CD4-positive, alpha-beta T cell (primary cell): Measurements from ENCODE around the gene P2RY1. TPM values are rescaled to one million over a fixed set of nuclear protein-coding genes. Genes with fewer than 3 reads are reported as not detected.

Experiments used
- ATAC-seq: fragments of 200-7000 bp; cut with Tn5 transposase; one replicate; pipeline ENCODE4 v1.10.0; 2022; ENCODE audit warnings: mild to moderate bottlenecking; ENCODE audit not compliant: poor library complexity
- CTCF ChIA-PET: fragments of 350-600 bp; sonication (Branson Sonifier 250); formaldehyde crosslinking; loops from one replicate; lab custom pipeline; 2021; ENCODE audit warnings: antibody characterized with exemption, inconsistent platforms; lab: Charles Lee
- POLR2A ChIA-PET: fragments of 350-600 bp; sonication (Branson Sonifier 250); formaldehyde crosslinking; loops from one replicate; lab custom pipeline; 2021; ENCODE audit warnings: antibody characterized with exemption, inconsistent platforms; lab: Charles Lee
- DNase-seq, 14 experiments: peaks; one replicate each; pipeline ENCODE4 v3.0.0-alpha.2; 2013 to 2020; ENCODE audit warnings: mixed read lengths in 2 of 14
- H3K27ac ChIP-seq, 2 donors: one replicate each; pipeline versions ENCODE4 v1.5.1 to v1.7.0; 2013; ENCODE audit warnings: low read length in 2 of 2, low read depth in 1 of 2, mild to moderate bottlenecking in 1 of 2
- H3K27me3 ChIP-seq, 2 experiments: 1 replicate in 1 of 2; 2 replicates in 1 of 2; pipeline versions ENCODE4 v1.6.1 to v1.7.0; 2013; ENCODE audit warnings: low read length in 2 of 2, control low read depth in 1 of 2, mild to moderate bottlenecking in 1 of 2, moderate library complexity in 1 of 2; ENCODE audit not compliant: insufficient read depth in 2 of 2, control insufficient read depth in 1 of 2
- H3K36me3 ChIP-seq: one replicate; pipeline ENCODE4 v1.6.1; 2013; ENCODE audit warnings: low read length, control low read depth; ENCODE audit not compliant: insufficient read depth
- H3K4me1 ChIP-seq: one replicate; pipeline ENCODE4 v1.6.1; 2013; ENCODE audit warnings: low read length, control low read depth; ENCODE audit not compliant: insufficient read depth
- H3K4me3 ChIP-seq: one replicate; pipeline ENCODE4 v1.5.1; 2013; ENCODE audit warnings: mild to moderate bottlenecking, low read length, moderate library complexity
- H3K9me3 ChIP-seq, 2 experiments: 1 replicate in 1 of 2; 2 replicates in 1 of 2; pipeline versions ENCODE4 v1.6.1 to v1.7.0; 2013; ENCODE audit warnings: low read length in 2 of 2, mild to moderate bottlenecking in 2 of 2, control low read depth in 1 of 2, moderate library complexity in 1 of 2; ENCODE audit not compliant: control insufficient read depth in 1 of 2, insufficient read depth in 1 of 2
- H3K27ac Mint-ChIP-seq: one replicate; pipeline ENCODE4 v1.8.0; 2020; ENCODE audit warnings: mixed read lengths
- H3K27me3 Mint-ChIP-seq: one replicate; pipeline ENCODE4 v1.8.0; 2021; ENCODE audit warnings: mixed read lengths
- H3K36me3 Mint-ChIP-seq: one replicate; pipeline ENCODE4 v1.8.0; 2021; ENCODE audit warnings: low read depth, mixed read lengths
- H3K4me1 Mint-ChIP-seq: one replicate; pipeline ENCODE4 v1.8.0; 2021; ENCODE audit warnings: low read depth, mixed read lengths
- H3K4me3 Mint-ChIP-seq: one replicate; pipeline ENCODE4 v1.8.0; 2020; ENCODE audit warnings: mild to moderate bottlenecking, mixed read lengths
- H3K9me3 Mint-ChIP-seq: one replicate; pipeline ENCODE4 v1.8.0; 2020; ENCODE audit warnings: mixed read lengths
- CTCF ChIP-seq: fragments of 200-600 bp; IDR thresholded peaks from one replicate; pipeline ENCODE4 v1.8.0; 2022; ENCODE audit warnings: antibody characterized with exemption, mild to moderate bottlenecking
- intact Hi-C, 2 experiments: fragments of 100-400 bp; cut with DNase I in 1 of 2; cut with micrococcal nuclease in 1 of 2; formaldehyde crosslinking; loops; one replicate each; pipeline versions ENCODE4 v1.15.1 to v1.9.0; 2023 to 2025; cut with DNase I, micrococcal nuclease
- total RNA-seq, 174 experiments: library from RNA in 2 of 174; stranded (reverse) in 2 of 174; gene quantifications; one replicate each; pipeline ENCODE4 v1.2.3 and lab custom pipeline; 2021 to 2026

The P2RY1 gene
- total RNA-seq, 2 experiments from 2014 or later = 0.11 to 0.17 TPM

GRCh38 chr3:152853196-152853595 is 18.3 kb downstream of the P2RY1 start:
- H3K4me1 Mint-ChIP-seq = no peaks in the 10 kb centered on the region
- Histone ChIP-seq H3K36me3 (no peaks in the 10 kb centered on the region), H3K4me1 (no peaks in the 10 kb centered on the region), H3K4me3 (no peak overlapping the region), H3K9me3 (peaks cover 0 to 6% of the 10 kb centered on the region in 2 experiments), H3K27ac (no peak overlapping the region), H3K27me3 (no peaks in the 10 kb centered on the region)
- DNase-seq (no peak), ATAC-seq (no peak)
- H3K27ac Mint-ChIP-seq = no peak overlapping the region
- no peaks in the 10 kb centered on the region for H3K9me3 Mint-ChIP-seq
- H3K27me3 Mint-ChIP-seq = no peaks in the 10 kb centered on the region
- CTCF ChIA-PET = no interaction called here
- no peaks in the 10 kb centered on the region for H3K36me3 Mint-ChIP-seq
- intact Hi-C loops = no loop called here
- POLR2A ChIA-PET = no interaction called here
- no peak overlapping the region for H3K4me3 Mint-ChIP-seq
- no peak for TF ChIP-seq CTCF

DNA sequence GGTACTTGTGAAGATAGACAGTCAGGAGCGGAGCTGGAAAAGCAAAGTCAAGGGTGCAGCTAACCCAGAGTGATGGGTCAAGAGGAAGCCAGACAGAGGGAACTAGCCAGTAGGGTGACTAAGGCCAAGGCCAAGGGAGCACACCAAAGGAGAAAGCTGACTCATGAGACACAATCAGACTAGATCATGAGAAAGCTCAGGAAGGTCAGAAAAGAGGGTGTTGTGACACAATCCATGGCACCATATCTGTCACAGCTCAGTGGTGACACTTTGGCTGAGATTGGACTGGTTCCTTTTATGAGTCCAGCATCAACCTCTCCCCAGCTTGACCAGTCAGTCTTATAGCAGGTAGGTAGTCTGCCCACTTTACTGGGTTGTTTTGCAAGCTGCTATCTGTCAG is 22.2 kb downstream of the P2RY1 start:
- Mint-ChIP-seq H3K36me3 (no peaks in the 10 kb centered on the region), H3K27me3 (no peaks in the 10 kb centered on the region), H3K4me3 (no peak overlapping the region), H3K27ac (no peak overlapping the region), H3K4me1 (no peaks in the 10 kb centered on the region), H3K9me3 (no peaks in the 10 kb centered on the region)
- TF ChIP-seq CTCF = no peak
- no peaks in the 10 kb centered on the region for H3K27me3 ChIP-seq
- ChIA-PET POLR2A (no interaction called here), CTCF (no interaction called here)
- H3K9me3 ChIP-seq = no peaks in the 10 kb centered on the region
- H3K36me3 ChIP-seq = no peaks in the 10 kb centered on the region
- DNase-seq (peak in 3 of 14 experiments; percentile 9 to 61 (median 39)), ATAC-seq (no peak)
- no peaks in the 10 kb centered on the region for H3K4me1 ChIP-seq
- intact Hi-C loops = no loop called here
- H3K27ac ChIP-seq = no peak overlapping the region
- no peak overlapping the region for H3K4me3 ChIP-seq

DNA sequence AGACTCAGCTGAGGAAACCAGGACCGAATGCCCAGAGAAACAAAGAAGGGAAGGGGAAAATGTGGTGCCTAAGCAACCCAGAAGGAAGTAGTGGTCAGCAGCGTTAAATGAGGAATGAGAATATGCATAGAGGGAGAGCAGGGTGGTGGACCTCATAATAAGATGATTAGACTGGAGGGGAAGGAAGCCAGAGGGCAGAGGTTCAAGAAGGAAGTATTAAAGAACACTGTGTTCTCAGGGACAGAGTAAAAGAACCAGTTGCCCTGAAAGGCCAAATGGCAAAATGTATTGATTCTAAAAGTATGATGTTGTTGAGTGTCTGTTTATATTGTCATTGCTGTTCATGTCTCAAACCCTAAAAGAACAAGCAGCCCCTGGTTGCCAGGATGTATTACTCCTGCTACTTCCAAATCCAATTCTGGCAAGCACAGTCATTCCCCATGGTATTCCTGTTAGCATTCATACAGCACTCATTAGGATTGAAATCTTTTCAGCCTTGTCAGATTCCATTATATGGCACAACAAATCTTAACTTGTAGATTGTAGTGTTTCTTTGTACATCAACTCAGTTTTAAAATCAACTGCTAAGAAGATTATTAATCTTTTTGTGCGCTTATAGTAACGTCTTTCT is 23.4 kb downstream of the P2RY1 start:
- DNase-seq (no peak), ATAC-seq (no peak)
- H3K9me3 ChIP-seq = no peaks in the 10 kb centered on the region
- intact Hi-C loops = no loop called here
- no peak for TF ChIP-seq CTCF
- no peak overlapping the region for H3K4me3 Mint-ChIP-seq
- H3K27ac Mint-ChIP-seq = no peak overlapping the region
- H3K4me3 ChIP-seq = no peak overlapping the region
- H3K4me1 Mint-ChIP-seq = no peaks in the 10 kb centered on the region
- ChIA-PET CTCF (no interaction called here), POLR2A (no interaction called here)
- H3K4me1 ChIP-seq = no peaks in the 10 kb centered on the region
- no peaks in the 10 kb centered on the region for H3K27me3 Mint-ChIP-seq
- no peaks in the 10 kb centered on the region for H3K27me3 ChIP-seq
- no peaks in the 10 kb centered on the region for H3K9me3 Mint-ChIP-seq
- no peak overlapping the region for H3K27ac ChIP-seq
- H3K36me3 ChIP-seq = no peaks in the 10 kb centered on the region
- H3K36me3 Mint-ChIP-seq = no peaks in the 10 kb centered on the region
